ENCODE measurements around the gene SPINK13. TPM values are rescaled to one million over a fixed set of nuclear protein-coding genes. Genes with fewer than 3 reads are reported as not detected.
"Not testable (repeated sequence)": the region's sequence is repeated elsewhere in the genome, so short reads cannot be mapped to it uniquely, and the experiment has no call there.

The SPINK13 gene
- not detected for polyA plus RNA-seq (2013, experiment 1 of 2; ENCODE audit: insufficient read length)
- polyA plus RNA-seq (2013, experiment 2 of 2; ENCODE audit: insufficient read length), result not detected

- peak; percentile 1 for DNase-seq
Observed at GRCh38 chr5:148268566-148268965, at the start of gene SPINK13. SPINK13 (plus strand) TSS chr5:148268794; CDS start chr5:148270073, 1,279 bp downstream.

DNA sequence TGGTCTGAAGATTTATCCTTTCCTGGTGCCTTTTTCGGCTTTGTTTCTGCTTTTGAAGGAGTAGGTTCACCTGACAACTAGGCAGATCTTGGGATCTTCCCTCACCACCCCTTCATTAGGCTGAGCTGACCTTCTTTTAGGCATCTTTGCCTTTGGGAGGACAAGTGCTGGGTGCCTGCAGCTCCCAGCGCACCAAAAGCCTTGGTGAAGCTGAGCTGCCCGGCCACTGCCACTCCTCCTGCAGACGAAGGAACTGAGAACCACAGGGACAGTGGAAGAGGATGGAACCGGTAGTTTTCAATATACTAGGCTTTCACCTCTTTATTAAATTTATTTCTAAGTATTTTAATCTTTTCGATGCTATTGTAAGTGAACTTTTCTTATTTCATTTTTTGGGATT is 47.1 kb upstream of the SPINK13 start:
- no peak for DNase-seq

DNA sequence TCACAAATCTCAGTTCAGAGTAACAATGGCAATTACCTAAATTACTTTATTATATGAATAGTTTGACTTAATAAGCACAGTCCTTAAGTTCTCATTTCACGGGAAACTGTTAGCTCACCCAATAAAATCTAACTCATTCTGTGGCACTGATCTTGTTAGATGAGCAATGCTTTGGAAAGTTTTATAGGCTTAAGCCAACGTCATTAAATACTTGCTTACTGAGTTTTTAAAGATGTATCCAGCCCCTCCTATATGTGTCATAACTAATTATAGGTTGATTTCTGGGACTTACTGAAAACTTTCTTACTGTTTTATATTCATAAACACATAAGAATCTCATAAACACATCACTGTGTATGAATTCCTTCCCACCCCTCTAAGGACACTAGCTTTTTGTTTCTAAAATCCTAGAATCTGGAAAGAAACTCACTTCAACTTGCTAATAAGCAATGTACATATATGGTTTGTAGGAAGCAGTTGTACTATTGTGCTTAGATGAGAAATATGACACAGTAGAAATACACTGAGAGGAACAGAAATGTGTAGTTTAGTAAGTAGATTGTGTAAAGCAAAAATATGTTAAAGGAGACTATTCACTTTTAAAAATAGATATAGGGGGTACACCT is 44.4 kb upstream of the SPINK13 start:
- DNase-seq, result no peak

DNA sequence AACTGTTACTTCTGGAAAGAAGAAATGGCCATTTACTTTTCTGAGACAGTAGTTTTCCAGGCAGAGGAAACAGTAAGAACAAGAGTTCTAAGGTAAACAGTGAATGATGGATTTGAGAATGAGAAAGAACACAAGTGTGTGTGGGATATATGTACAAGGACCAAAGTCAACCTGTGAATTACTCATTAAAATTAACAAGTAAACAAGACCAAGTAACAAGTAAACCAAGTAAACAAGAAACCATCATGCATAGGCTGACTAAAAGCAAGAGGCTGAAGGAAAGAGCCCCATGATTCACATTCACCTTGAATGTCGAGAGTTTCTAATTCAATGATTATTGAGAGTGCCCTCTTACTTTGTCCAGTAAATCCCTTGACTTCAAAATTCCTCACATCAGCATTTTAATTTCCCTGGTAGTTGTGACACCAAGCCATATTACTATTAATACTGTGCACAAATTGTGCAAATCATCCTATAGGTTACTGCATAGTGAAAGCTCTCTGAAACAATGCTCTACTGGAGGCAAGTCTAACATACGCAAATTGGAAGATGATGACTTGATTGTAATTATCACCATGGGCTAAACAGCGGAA is 40.1 kb upstream of the SPINK13 start:
- no peak for DNase-seq

DNA sequence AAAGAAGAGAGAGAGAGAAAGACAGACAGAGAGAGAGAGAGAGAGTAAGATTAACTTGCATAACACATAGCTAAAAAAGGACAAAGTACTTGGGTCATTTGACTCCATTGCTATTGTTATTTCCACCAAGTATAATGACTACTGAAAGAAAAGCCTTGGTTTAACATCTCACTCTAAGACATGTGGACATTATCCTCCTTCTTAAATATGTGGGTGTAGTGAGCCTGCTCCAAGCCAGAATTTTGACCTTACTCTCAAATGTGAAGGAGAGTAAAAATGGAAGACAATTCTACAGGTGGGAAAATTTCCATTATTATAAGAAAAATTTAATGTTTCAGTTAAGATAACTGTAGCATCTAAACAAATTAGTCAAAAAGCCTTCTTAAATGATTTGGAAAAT is 38.8 kb upstream of the SPINK13 start:
- no peak for DNase-seq

GRCh38 chr5:148230240-148230639 is 38.4 kb upstream of the SPINK13 start:
- DNase-seq, result no peak

DNA sequence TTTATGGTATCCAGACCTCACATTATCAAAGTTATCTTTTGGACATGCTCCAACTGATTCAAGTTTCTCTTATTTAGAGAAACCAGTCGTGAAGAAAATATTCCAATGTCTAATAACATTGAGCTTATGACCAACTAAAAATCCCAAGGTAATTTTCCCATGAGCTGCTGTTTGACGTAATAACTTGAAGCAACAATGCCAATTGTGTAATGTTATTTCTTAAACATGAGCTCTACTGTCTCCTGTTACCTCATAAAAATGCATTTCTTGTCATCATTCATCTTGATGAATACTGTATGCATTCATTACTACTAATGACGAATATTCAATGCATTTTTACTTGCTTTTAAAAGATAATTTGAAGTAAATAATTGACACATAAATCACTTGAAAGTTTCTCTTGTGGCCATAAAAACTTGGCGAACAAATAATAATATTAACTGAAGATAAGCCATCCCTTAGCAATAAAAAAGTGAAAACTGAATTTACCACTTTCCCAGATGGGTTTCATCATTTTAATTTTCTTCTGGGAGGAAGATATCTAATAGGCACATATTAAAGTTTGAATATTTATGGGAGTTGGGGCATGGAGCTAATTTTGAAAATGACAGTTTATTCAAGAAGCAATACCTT is 30.7 kb upstream of the SPINK13 start:
- no peak for DNase-seq

DNA sequence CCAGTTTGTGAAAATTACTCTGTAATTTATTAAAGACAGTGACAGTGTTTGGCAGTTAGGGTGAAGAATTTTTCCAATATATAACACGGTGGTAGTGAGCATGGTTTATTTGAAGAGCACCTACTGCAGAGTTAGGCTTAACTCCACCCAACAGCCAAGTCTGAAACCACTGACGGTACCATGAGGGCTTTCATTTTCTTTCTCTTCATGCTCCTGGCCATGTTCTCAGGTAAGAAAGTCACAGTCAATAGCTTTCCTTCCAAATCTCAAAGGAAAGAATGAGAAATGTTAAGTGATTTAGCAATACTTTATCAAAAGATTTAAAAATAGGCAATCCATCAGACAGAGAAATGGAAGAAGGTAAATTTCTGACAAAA is 30.2 kb upstream of the SPINK13 start, which contains the start of gene MARCOL:
Gene MARCOL, plus strand, starts transcription at position 108 of the 377 bp plus-strand sequence. Its CDS starts 73 bp downstream, at position 181.
- DNase-seq, result no peak

GRCh38 chr5:148248894-148249293 is 19.7 kb upstream of the SPINK13 start:
- DNase-seq, result no peak

DNA sequence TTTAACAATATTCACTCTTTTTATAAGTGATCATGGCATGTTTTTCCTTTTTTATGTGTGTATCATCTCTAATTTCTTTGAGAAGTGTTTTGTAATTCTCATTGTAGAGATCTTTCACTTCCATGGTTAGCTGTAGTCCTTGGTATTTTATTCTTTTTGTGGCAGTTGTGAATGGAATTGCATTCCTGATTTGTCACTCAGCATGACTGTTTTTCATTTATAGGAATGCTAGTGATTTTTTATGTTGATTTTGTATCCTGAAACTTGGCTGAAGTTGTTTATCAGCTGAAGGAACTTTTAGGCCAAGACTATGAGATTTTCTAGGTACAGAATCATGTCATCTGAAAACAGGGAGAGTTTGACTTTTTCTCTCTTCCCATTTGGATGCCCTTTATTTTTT is 13.1 kb upstream of the SPINK13 start:
- no peak for DNase-seq

GRCh38 chr5:148259288-148259687 is 9.3 kb upstream of the SPINK13 start:
- no peak for DNase-seq

GRCh38 chr5:148261221-148261620 is 7.4 kb upstream of the SPINK13 start:
- no peak for DNase-seq

DNA sequence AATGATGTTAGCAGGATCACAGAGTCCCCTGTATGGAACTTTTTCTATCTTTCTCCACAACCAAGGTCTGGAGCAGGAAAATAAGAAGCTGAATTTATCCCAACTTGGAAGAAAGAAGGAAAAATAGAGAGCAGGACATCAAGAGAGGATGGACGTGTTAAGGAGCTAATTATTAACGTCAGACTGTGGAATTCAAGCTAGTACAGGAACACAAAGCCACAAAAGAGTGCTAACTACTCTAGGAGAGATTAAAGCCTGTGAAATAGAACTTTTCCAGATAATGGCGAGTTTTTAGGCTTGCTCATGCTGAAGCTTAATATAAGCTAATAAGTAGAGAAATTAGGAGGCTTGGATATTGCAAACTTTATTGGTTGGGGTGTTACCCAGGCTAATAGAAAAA is 632 bp upstream of the SPINK13 start:
- DNase-seq, result no peak

GRCh38 chr5:148275129-148275528 is 6.5 kb downstream of the SPINK13 start:
- not testable (repeated sequence) for DNase-seq

- DNase-seq, result not testable (repeated sequence)
Observed at GRCh38 chr5:148280893-148281292, 12.3 kb downstream of the SPINK13 start.

- DNase-seq, result not testable (repeated sequence)
Observed at GRCh38 chr5:148281336-148281735, 12.7 kb downstream of the SPINK13 start.

GRCh38 chr5:148290271-148291195 is 21.9 kb downstream of the SPINK13 start:
- DNase-seq, result peak; percentile 6

DNA sequence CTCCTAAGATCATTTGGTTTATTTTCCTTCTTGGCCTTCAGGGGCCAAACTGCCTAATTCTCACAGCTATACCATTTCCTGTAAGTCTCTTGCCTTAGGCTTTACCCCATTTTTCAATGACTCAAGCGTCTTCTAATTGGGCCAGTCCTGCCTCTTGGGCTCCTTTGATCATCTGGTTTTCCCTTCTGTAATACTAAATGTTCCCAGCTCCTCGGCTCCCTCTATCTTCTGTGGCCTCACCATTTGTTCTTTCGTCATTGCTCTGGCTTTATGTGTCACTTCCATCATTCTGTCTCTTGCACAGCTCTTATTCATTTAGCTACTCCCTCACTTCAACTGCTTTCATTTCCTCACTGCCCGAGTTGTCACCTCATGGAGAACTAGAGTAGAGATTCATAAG is 29.1 kb downstream of the SPINK13 start:
- no peak for DNase-seq

DNA sequence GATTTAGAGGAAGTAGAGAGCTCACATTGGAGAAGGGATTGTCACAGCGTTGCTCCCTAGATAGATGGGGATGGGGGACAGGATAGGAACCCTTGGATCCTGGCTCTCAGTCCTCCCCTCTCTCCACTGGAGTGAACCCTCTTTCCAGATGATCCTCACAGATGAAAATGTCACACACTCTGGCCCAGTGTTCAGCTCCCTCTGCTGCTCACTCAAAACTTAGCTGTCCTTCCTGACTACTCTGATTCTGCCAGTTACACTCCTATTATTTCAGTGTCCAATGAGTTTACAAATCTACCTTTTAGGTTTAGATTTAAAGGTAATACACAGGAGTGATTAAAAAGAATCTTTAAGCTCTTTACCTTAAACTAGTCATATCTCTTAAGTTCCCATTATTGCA is 37.9 kb downstream of the SPINK13 start:
- no peak for DNase-seq

GRCh38 chr5:148309019-148309418 is 40.4 kb downstream of the SPINK13 start:
- no peak for DNase-seq

GRCh38 chr5:148309746-148310145 is 41.2 kb downstream of the SPINK13 start:
- no peak for DNase-seq

GRCh38 chr5:148311484-148311883 is 42.9 kb downstream of the SPINK13 start:
- DNase-seq, result no peak

DNA sequence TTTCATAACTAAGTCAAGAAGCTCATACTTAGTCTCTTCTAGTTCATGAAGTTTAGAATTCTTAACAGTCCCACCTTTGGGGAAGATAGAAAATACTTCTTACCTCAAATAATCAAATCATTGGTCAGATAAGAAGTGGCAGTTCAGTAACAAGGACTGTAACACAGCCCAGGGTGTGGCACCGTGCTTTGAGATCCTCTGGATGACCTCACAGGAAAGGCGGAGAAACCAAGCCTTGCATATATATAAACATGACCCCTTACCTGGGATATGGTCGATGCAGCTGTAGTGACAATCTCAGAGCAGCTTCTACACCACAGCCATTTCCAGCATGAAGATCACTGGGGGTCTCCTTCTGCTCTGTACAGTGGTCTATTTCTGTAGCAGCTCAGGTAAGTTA is 43.6 kb downstream of the SPINK13 start, which contains the start of gene SPINK7:
Gene SPINK7, plus strand, starts transcription at position 271 of the 400 bp plus-strand sequence. Its CDS starts 61 bp downstream, at position 332.
- DNase-seq, result no peak
